ENCODE measurements around the gene LGALS12. TPM values are rescaled to one million over a fixed set of nuclear protein-coding genes. Genes with fewer than 3 reads are reported as not detected.

Gene LGALS12
- 10 to 100 TPM in 1 of 2 donors, under 1 TPM in 1; 0.78 to 11.2 TPM for total RNA-seq

- Histone ChIP-seq H3K27ac (peak within 1 kb of the TSS in 1 of 4 donors; percentile 12), H3K36me3 (replicated peaks in 1 of 2; ENCODE audit: insufficient read depth in 1 of 2, low read depth in 2 of 2) (no peaks in the 10 kb centered on the region), H3K4me1 (peaks cover 50% of the 10 kb centered on the region), H3K9me3 (no peaks in the 10 kb centered on the region), H3K27me3 (no peaks in the 10 kb centered on the region), H3K4me3 (no peak within 1 kb of the TSS)
- 59 to 67% methylated on average over 12 to 15 of the region's 15 CpGs for WGBS, 2 donors
- TF ChIP-seq CTCF (IDR thresholded peaks at IDR 0.05) (no peak), POLR2A (IDR thresholded peaks at IDR 0.05) (no peak)
- intact Hi-C loops (cut with DNase I), result loop anchor here (10.0 kb wide), 1 partner anchor 129 kb away; no protein-coding TSS in a partner anchor
- DNase-seq (peak in 2 of 4 donors; percentile 25 to 40), ATAC-seq (no peak)
Measured at GRCh38 chr11:63505857-63506528, at the start of gene LGALS12. LGALS12 (plus strand) TSS chr11:63506084; CDS start chr11:63506459, 375 bp downstream.

GRCh38 chr11:63459586-63459985 lies 46.3 kb upstream of the LGALS12 start:
- Histone ChIP-seq H3K36me3 (replicated peaks in 1 of 2; ENCODE audit: insufficient read depth in 1 of 2, low read depth in 2 of 2) (peaks cover 0 to 3% of the 10 kb centered on the region in 2 donors), H3K9me3 (no peaks in the 10 kb centered on the region), H3K27me3 (no peaks in the 10 kb centered on the region), H3K4me1 (no peaks in the 10 kb centered on the region), H3K4me3 (no peak overlapping the region), H3K27ac (no peak overlapping the region)
- no peak for ATAC-seq
- WGBS, 2 donors, result 40 to 62% methylated on average over 6 of the region's 6 CpGs
- TF ChIP-seq CTCF (IDR thresholded peaks at IDR 0.05) (no peak), POLR2A (IDR thresholded peaks at IDR 0.05) (no peak)
- intact Hi-C loops (cut with DNase I), result no loop called here
- DNase-seq, result no peak

GRCh38 chr11:63462137-63462536 lies 43.7 kb upstream of the LGALS12 start:
- DNase-seq, result no peak
- intact Hi-C loops (cut with DNase I), result no loop called here
- H3K27ac ChIP-seq, result no peak overlapping the region
- H3K4me3 ChIP-seq, result no peak overlapping the region
- no peaks in the 10 kb centered on the region for H3K27me3 ChIP-seq
- peaks cover 0 to 3% of the 10 kb centered on the region in 2 donors for H3K36me3 ChIP-seq (replicated peaks in 1 of 2; ENCODE audit: insufficient read depth in 1 of 2, low read depth in 2 of 2)
- no peaks in the 10 kb centered on the region for H3K4me1 ChIP-seq
- TF ChIP-seq CTCF (IDR thresholded peaks at IDR 0.05), result no peak
- no peak for TF ChIP-seq POLR2A (IDR thresholded peaks at IDR 0.05)
- no peaks in the 10 kb centered on the region for H3K9me3 ChIP-seq
- no peak for ATAC-seq

GRCh38 chr11:63470311-63470710 lies 35.6 kb upstream of the LGALS12 start:
- DNase-seq, result no peak
- ATAC-seq, result no peak
- TF ChIP-seq CTCF (IDR thresholded peaks at IDR 0.05), result no peak
- no peak for TF ChIP-seq POLR2A (IDR thresholded peaks at IDR 0.05)
- no peaks in the 10 kb centered on the region for H3K9me3 ChIP-seq
- no peaks in the 10 kb centered on the region for H3K36me3 ChIP-seq (replicated peaks in 1 of 2; ENCODE audit: insufficient read depth in 1 of 2, low read depth in 2 of 2)
- H3K4me3 ChIP-seq, result no peak overlapping the region
- no peak overlapping the region for H3K27ac ChIP-seq
- H3K27me3 ChIP-seq, result no peaks in the 10 kb centered on the region
- no peaks in the 10 kb centered on the region for H3K4me1 ChIP-seq
- 59 to 66% methylated on average over 3 of the region's 3 CpGs for WGBS, 2 donors
- intact Hi-C loops (cut with DNase I), result loop anchor here (10.0 kb wide), 1 partner anchor 164 kb away; no protein-coding TSS in a partner anchor

- no peaks in the 10 kb centered on the region for H3K36me3 ChIP-seq (replicated peaks in 1 of 2; ENCODE audit: insufficient read depth in 1 of 2, low read depth in 2 of 2)
- no peaks in the 10 kb centered on the region for H3K4me1 ChIP-seq
- H3K4me3 ChIP-seq, result no peak overlapping the region
- H3K27ac ChIP-seq, result no peak overlapping the region
- no peaks in the 10 kb centered on the region for H3K9me3 ChIP-seq
- intact Hi-C loops (cut with DNase I), result loop anchor here (10.0 kb wide), 1 partner anchor 162 kb away; no protein-coding TSS in a partner anchor
- ATAC-seq (no peak), DNase-seq (no peak)
- TF ChIP-seq CTCF (IDR thresholded peaks at IDR 0.05) (no peak), POLR2A (IDR thresholded peaks at IDR 0.05) (no peak)
- WGBS, 2 donors, result 61 to 74% methylated on average over 3 of the region's 3 CpGs
- H3K27me3 ChIP-seq, result no peaks in the 10 kb centered on the region
Measured at GRCh38 chr11:63472372-63472771, 33.5 kb upstream of the LGALS12 start.
